Mesenchymal stem cell (in vitro differentiated cells and primary cell): ENCODE results near the gene AMN.

Source experiments
- DNase-seq: peaks from one replicate; pipeline ENCODE4 v3.0.0-alpha.2; 2013
- H2AFZ ChIP-seq: one replicate; pipeline ENCODE4 v1.6.1; 2013; ENCODE audit warnings: low read depth, mild to moderate bottlenecking, control low read depth, inconsistent platforms, low read length, moderate library complexity
- H2AK5ac ChIP-seq: 2 replicates; pipeline ENCODE4 v1.6.1; 2013; ENCODE audit warnings: low read length, moderate library complexity, mild to moderate bottlenecking, inconsistent platforms; ENCODE audit not compliant: severe bottlenecking
- H2BK120ac ChIP-seq: one replicate; pipeline ENCODE4 v1.6.1; 2013; ENCODE audit warnings: low read depth, mild to moderate bottlenecking, inconsistent platforms, low read length, moderate library complexity
- H2BK12ac ChIP-seq, 2 experiments: one replicate each; pipeline ENCODE4 v1.6.1; 2013; ENCODE audit warnings: inconsistent platforms in 2 of 2, low read length in 2 of 2, mild to moderate bottlenecking in 2 of 2, moderate library complexity in 2 of 2, control low read depth in 1 of 2
- H2BK15ac ChIP-seq: one replicate; pipeline ENCODE4 v1.6.1; 2013; ENCODE audit warnings: mild to moderate bottlenecking, low read depth, inconsistent platforms; ENCODE audit not compliant: poor library complexity, severe bottlenecking
- H2BK5ac ChIP-seq: 2 replicates; pipeline ENCODE4 v1.6.1; 2013; ENCODE audit warnings: low read depth, mild to moderate bottlenecking, low read length, control low read depth, inconsistent platforms; ENCODE audit not compliant: poor library complexity, severe bottlenecking
- H3K14ac ChIP-seq, 2 experiments: one replicate each; pipeline ENCODE4 v1.6.1; 2013; ENCODE audit warnings: inconsistent platforms in 2 of 2, low read length in 2 of 2, control low read depth in 1 of 2, mild to moderate bottlenecking in 1 of 2, moderate library complexity in 1 of 2
- H3K18ac ChIP-seq, 2 experiments: one replicate each; pipeline ENCODE4 v1.6.1; 2013; ENCODE audit warnings: inconsistent platforms in 2 of 2, low read length in 2 of 2, control low read depth in 1 of 2, low read depth in 1 of 2, mild to moderate bottlenecking in 1 of 2
- H3K23ac ChIP-seq, 2 experiments: one replicate each; pipeline ENCODE4 v1.6.1; 2013; ENCODE audit warnings: inconsistent platforms in 2 of 2, low read length in 2 of 2, mild to moderate bottlenecking in 2 of 2, moderate library complexity in 2 of 2, control low read depth in 1 of 2
- H3K27ac ChIP-seq: 2 replicates; pipeline ENCODE4 v1.5.1; 2013; ENCODE audit warnings: mild to moderate bottlenecking, moderate library complexity, low read length, control low read depth, inconsistent platforms; ENCODE audit not compliant: poor library complexity, severe bottlenecking
- H3K27me3 ChIP-seq, 2 experiments: 2 replicates each; pipeline versions ENCODE4 v1.6.1 to v1.7.0; 2013; ENCODE audit warnings: low read length in 2 of 2, mild to moderate bottlenecking in 2 of 2, moderate library complexity in 2 of 2, control low read depth in 1 of 2, inconsistent platforms in 1 of 2; ENCODE audit not compliant: control insufficient read depth in 1 of 2, insufficient read depth in 1 of 2
- H3K36me3 ChIP-seq, 2 experiments: 2 replicates each; pipeline versions ENCODE4 v1.6.1 to v1.7.0; 2013; ENCODE audit warnings: low read length in 2 of 2, control low read depth in 1 of 2, inconsistent platforms in 1 of 2, low read depth in 1 of 2, mild to moderate bottlenecking in 1 of 2; ENCODE audit not compliant: insufficient read depth in 2 of 2, control insufficient read depth in 1 of 2
- H3K4ac ChIP-seq, 2 experiments: one replicate each; pipeline ENCODE4 v1.6.1; 2013; ENCODE audit warnings: inconsistent platforms in 2 of 2, low read length in 2 of 2, mild to moderate bottlenecking in 2 of 2, moderate library complexity in 2 of 2, control low read depth in 1 of 2, low read depth in 1 of 2
- H3K4me1 ChIP-seq: 2 replicates; pipeline ENCODE4 v1.6.1; 2013; ENCODE audit warnings: low read depth, low read length, control low read depth; ENCODE audit not compliant: control insufficient read depth, insufficient read depth
- H3K4me2 ChIP-seq: 2 replicates; pipeline ENCODE4 v1.6.1; 2013; ENCODE audit warnings: low read length, mild to moderate bottlenecking, inconsistent platforms; ENCODE audit not compliant: poor library complexity, severe bottlenecking
- H3K4me3 ChIP-seq, 2 experiments: 2 replicates each; pipeline versions ENCODE4 v1.5.1 to v1.7.0; 2013; ENCODE audit warnings: low read length in 2 of 2, mild to moderate bottlenecking in 2 of 2, control low read depth in 1 of 2, low read depth in 1 of 2; ENCODE audit not compliant: insufficient read depth in 1 of 2
- H3K79me1 ChIP-seq: replicated peaks from 2 replicates; pipeline ENCODE4 v1.6.1; 2013; ENCODE audit warnings: mild to moderate bottlenecking, control low read depth, low read length, inconsistent platforms; ENCODE audit not compliant: poor library complexity, severe bottlenecking
- H3K9ac ChIP-seq: 2 replicates; pipeline ENCODE4 v1.7.0; 2013; ENCODE audit warnings: mild to moderate bottlenecking, low read length, moderate library complexity
- H3K9me3 ChIP-seq: 2 replicates; pipeline ENCODE4 v1.7.0; 2013; ENCODE audit warnings: mild to moderate bottlenecking, low read length; ENCODE audit not compliant: control insufficient read depth
- H4K8ac ChIP-seq: one replicate; pipeline ENCODE4 v1.6.1; 2013; ENCODE audit warnings: inconsistent platforms, mild to moderate bottlenecking, low read length, moderate library complexity
- H4K91ac ChIP-seq: one replicate; pipeline ENCODE4 v1.6.1; 2013; ENCODE audit warnings: mild to moderate bottlenecking, low read length, inconsistent platforms
- WGBS: methylation state at CpG from one replicate; pipeline ENCODE4 v1.1.7; 2013; ENCODE audit warnings: mixed read lengths; 5-methylcytosine and 5-hydroxymethylcytosine counted together

AMN gene

GRCh38 chr14:102907980-102908730, 14.3 kb upstream of the AMN start:
- H3K14ac ChIP-seq: no peak overlapping the region
- no peak for DNase-seq
- H3K36me3 ChIP-seq: peaks cover 41 to 69% of the 10 kb centered on the region in 2 experiments
- no peak overlapping the region for H2AFZ ChIP-seq
- H2BK15ac ChIP-seq: no peak overlapping the region
- no peak overlapping the region for H2BK12ac ChIP-seq
- H3K4me2 ChIP-seq: no peak overlapping the region
- H4K91ac ChIP-seq: no peak overlapping the region
- H3K18ac ChIP-seq: no peak overlapping the region
- no peak overlapping the region for H3K23ac ChIP-seq
- no peak overlapping the region for H2BK5ac ChIP-seq
- H3K9me3 ChIP-seq: no peaks in the 10 kb centered on the region
- H3K4ac ChIP-seq: no peak overlapping the region
- no peak overlapping the region for H3K27ac ChIP-seq
- H4K8ac ChIP-seq: no peak overlapping the region
- no peak overlapping the region for H2AK5ac ChIP-seq
- H3K9ac ChIP-seq: no peak overlapping the region
- H3K79me1 ChIP-seq: no peaks in the 10 kb centered on the region
- H3K4me1 ChIP-seq: no peaks in the 10 kb centered on the region
- WGBS: 95% methylated on average over 21 of the region's 23 CpGs
- no peak overlapping the region for H2BK120ac ChIP-seq
- no peak overlapping the region for H3K4me3 ChIP-seq
- no peaks in the 10 kb centered on the region for H3K27me3 ChIP-seq

- Histone ChIP-seq H2AFZ (no peak overlapping the region), H4K91ac (no peak overlapping the region), H3K14ac (no peak overlapping the region), H3K27me3 (no peaks in the 10 kb centered on the region), H3K18ac (no peak overlapping the region), H2BK12ac (no peak overlapping the region), H3K4me1 (no peaks in the 10 kb centered on the region), H2BK120ac (no peak overlapping the region), H3K79me1 (no peaks in the 10 kb centered on the region), H3K9me3 (no peaks in the 10 kb centered on the region), H3K23ac (no peak overlapping the region), H3K27ac (no peak overlapping the region), H2BK5ac (no peak overlapping the region), H3K9ac (no peak overlapping the region), H3K4me3 (no peak overlapping the region), H3K36me3 (peaks cover 35 to 68% of the 10 kb centered on the region in 2 experiments), H2BK15ac (no peak overlapping the region), H4K8ac (no peak overlapping the region), H3K4ac (no peak overlapping the region), H3K4me2 (no peak overlapping the region), H2AK5ac (no peak overlapping the region)
- WGBS: 95% methylated on average over 29 of the region's 29 CpGs
- no peak for DNase-seq
Observed at GRCh38 chr14:102908766-102909455, 13.6 kb upstream of the AMN start.

- H3K4ac ChIP-seq: no peak overlapping the region
- H2BK5ac ChIP-seq: no peak overlapping the region
- peak overlapping the region in 1 of 2 experiments; percentile 38 for H3K18ac ChIP-seq
- H3K9ac ChIP-seq: no peak overlapping the region
- H2AFZ ChIP-seq: no peak overlapping the region
- H3K23ac ChIP-seq: no peak overlapping the region
- no peak overlapping the region for H2BK12ac ChIP-seq
- no peak for DNase-seq
- no peak overlapping the region for H3K27ac ChIP-seq
- H3K4me1 ChIP-seq: no peaks in the 10 kb centered on the region
- no peak overlapping the region for H3K4me2 ChIP-seq
- H2AK5ac ChIP-seq: no peak overlapping the region
- H3K79me1 ChIP-seq: no peaks in the 10 kb centered on the region
- peak overlapping the region; percentile 45 for H4K91ac ChIP-seq
- no peaks in the 10 kb centered on the region for H3K27me3 ChIP-seq
- WGBS: 82% methylated on average over 10 of the region's 10 CpGs
- H3K14ac ChIP-seq: no peak overlapping the region
- H3K9me3 ChIP-seq: no peaks in the 10 kb centered on the region
- peaks cover 31 to 64% of the 10 kb centered on the region in 2 experiments for H3K36me3 ChIP-seq
- H2BK15ac ChIP-seq: no peak overlapping the region
- H4K8ac ChIP-seq: no peak overlapping the region
- H3K4me3 ChIP-seq: no peak overlapping the region
- no peak overlapping the region for H2BK120ac ChIP-seq
Observed at GRCh38 chr14:102909462-102909861, 13.0 kb upstream of the AMN start.

GRCh38 chr14:102909911-102910310, 12.6 kb upstream of the AMN start:
- H3K79me1 ChIP-seq: no peaks in the 10 kb centered on the region
- no peaks in the 10 kb centered on the region for H3K27me3 ChIP-seq
- H3K23ac ChIP-seq: no peak overlapping the region
- no peak overlapping the region for H2BK12ac ChIP-seq
- no peaks in the 10 kb centered on the region for H3K9me3 ChIP-seq
- H3K4me3 ChIP-seq: no peak overlapping the region
- DNase-seq: no peak
- no peak overlapping the region for H3K14ac ChIP-seq
- H2AK5ac ChIP-seq: no peak overlapping the region
- no peak overlapping the region for H2BK15ac ChIP-seq
- no peaks in the 10 kb centered on the region for H3K4me1 ChIP-seq
- no peak overlapping the region for H3K4ac ChIP-seq
- no peak overlapping the region for H3K4me2 ChIP-seq
- H3K18ac ChIP-seq: no peak overlapping the region
- peak overlapping the region; percentile 45 for H4K91ac ChIP-seq
- WGBS: 95% methylated on average over 6 of the region's 10 CpGs
- no peak overlapping the region for H3K27ac ChIP-seq
- H4K8ac ChIP-seq: no peak overlapping the region
- peaks cover 30 to 63% of the 10 kb centered on the region in 2 experiments for H3K36me3 ChIP-seq
- no peak overlapping the region for H2AFZ ChIP-seq
- no peak overlapping the region for H2BK5ac ChIP-seq
- no peak overlapping the region for H3K9ac ChIP-seq
- H2BK120ac ChIP-seq: no peak overlapping the region
